HG03565 (cell line): Measurements from ENCODE around the gene UBE4B.

ENCODE experiments used
- ATAC-seq: cut with Tn5 transposase; IDR thresholded peaks from one replicate; pipeline ENCODE4 v1.9.1; 2021; ENCODE audit warnings: mild to moderate bottlenecking, moderate library complexity; ENCODE audit not compliant: unreplicated experiment

The UBE4B gene

DNA sequence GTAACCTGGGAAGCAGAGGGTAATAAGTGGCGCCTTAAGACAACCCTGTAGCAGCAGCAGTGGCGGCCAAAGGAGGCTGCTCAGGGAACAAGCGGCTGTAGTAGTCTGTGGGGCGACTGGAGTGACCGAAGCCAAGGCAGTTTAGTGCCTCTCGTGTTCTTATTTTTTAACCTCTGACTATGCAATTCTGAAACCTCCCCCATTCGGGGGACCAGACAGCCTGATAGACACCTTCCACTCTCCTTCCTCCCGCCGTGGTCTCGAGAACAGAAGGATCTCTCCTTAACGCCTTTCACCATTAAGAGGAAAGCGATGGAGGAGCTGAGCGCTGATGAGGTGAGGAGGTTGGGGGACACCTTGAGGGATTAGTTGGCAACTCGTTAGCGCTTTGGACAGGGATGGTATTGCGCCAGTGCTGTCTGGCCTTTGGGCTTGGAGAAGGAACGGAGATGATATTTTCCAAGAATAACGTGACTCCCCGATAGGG lies 644 bp downstream of the UBE4B start:
- no peak for ATAC-seq

DNA sequence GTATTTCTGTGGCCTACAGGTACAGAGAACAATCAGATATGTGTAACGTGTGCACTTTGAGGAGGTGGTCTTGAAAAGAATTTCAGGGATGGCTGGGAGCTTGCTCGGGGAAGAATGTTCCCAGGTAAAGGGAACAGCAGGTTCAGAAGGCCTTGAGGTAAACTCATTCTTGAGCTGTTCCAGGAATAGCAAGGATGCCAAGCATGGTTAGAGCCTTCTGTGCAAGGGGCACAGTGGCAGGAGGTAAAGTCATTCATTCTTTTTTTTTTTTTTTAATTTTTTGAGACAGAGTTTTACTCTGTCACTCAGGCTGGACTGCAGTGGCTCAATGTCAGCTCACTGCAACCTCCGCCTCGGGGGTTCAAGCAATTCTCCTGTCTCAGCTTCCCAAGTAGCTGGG lies 10.0 kb downstream of the UBE4B start:
- no peak for ATAC-seq

DNA sequence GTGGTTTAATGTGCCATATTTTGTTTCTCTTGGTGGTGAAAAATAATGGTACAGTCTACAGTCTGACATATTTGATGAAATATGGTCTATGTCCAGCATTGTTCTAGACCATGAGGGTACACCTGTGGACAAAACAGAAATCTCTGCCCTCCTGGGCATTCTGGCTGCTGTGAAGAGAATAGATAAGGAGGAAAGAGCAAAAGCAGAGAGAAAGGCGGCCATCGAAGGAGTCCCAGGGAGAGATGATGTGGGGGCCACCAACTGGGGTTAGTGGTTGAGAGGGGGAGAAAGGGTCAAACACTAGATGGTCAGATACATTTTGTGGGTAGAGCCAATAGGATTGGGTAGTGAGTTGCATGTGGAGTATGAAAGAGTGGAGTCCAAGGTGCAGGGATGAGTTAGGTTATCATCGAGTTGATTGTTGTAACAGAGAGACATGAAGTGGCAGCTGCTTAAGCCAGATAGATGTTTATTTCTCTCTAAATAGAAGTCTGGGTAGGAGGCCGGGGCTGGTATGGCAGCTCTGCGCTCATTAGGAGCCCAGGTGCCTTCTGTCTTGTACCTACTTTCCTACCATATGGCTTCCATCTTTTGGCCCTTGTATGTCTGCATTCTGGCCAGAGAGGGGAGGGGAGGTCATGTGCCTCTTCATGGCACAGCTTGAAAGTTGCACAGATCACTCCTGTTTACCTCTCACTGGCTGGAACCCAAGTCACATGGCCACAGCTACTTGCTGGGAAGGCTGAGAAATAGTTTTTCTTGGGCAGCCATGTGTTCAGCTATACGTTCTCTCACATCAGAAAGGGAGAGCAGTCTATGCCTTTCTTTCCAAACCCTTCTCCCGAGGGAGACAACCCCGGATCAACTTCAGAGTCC lies 13.0 kb downstream of the UBE4B start:
- no peak for ATAC-seq

DNA sequence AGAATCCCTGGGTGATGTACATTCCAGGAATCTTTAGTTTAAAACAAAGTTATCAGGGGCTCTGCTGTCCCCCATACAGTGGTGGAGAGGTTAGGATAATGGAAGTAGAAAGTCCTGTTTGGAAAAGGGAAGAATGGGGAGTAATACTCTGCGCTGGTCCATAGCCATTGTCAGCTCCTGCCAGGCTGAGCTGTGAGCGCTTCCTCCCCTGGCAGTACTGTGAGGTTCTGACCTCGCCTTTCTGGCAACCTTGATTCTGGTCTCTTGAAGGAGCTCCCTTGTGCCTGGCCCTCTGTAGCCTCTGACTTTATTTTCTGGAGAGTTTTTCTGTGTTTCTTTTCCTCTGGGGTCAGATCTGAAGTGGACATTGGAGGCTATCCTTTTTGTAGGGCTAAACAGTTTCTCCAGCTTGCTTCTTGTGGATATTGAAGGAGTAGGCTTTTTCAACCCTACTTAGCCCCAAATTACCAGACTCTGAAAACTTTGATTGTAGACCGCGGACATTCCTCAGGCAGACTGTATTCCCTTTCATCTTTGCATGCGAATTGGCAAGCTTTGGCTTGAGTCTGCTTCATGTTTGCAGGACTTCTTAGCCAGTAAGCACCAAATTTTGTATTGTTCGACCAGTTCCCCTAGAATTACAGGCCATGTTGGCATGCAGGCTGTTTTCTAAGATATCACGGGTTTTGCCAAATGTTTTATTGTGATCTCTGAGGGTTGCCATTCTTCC lies 13.8 kb downstream of the UBE4B start:
- no peak for ATAC-seq

DNA sequence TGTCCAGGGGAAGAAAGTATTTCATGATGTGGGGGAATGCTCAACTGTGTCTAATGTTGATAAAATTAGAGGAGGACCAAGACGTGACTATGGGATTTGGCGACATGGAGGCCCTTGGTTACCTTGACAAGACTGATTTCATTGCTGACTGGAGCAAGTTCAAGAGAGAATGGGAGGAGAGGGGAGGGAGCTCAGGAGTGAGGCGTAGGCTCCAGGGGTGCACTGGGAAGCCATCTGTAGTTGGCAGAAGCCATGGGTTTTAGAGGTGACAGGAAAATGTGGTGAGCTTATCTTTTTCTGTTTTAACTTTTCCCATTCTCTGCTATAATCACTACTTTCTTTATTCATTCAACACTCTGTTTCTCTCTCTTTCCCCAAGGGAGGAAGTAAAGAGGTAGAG lies 15.8 kb downstream of the UBE4B start:
- ATAC-seq = no peak

DNA sequence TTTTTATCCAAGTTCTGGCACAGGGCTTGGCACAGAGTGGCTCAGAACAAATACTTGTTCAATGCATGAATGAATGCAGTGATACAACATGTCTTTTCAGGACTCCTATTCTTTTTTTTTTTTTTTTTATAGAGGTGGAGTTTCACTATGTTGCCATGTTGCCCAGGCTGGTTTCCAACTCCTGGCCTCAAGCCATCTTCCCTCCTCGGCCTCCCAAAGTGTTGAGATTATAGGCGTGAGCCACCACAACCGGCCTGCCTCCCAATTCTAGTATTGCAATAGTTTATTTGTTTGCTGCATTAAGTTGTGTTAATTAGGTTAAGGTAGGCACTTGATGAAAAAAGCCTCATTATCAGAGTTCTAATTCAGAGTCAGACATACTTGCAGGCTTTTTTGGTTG lies 17.9 kb downstream of the UBE4B start:
- ATAC-seq = no peak

DNA sequence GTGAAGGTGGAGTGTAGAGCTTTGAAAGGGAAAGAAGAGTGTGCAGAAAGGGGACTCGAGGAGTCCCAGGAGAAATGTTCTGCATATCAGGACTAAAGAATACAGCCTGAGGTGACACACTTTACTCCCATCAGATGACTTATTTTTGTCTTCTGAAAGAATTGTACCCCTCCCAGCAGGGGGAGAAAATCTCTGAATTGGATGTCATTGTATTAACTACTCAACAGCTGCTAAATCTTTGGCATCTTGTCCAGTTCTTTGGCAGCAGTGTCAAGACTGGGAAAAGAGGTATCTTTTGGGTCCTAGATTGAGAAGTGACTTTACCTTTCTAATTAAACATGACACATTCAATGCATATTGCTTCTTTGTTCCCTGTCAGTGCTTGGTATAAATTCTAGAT lies 18.9 kb downstream of the UBE4B start:
- no peak for ATAC-seq

DNA sequence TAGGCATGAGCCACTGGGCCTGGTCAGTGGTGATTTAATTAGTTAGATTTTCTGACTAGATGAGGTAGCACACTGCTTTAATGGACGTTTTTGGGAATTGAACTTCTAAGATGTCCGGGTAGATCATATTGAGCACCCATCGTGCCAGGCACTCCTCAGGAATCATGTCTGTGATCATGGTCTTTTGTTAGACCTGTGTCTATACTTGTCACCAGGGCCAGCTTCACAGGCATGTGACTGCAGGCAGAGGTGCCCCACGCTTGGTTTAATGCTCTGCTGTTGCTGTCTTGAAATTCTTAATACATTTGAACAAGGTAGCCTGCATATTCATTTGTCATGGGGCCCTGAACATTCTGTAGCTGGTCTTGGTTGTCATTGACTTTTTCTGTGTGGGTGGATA lies 19.6 kb downstream of the UBE4B start:
- ATAC-seq = no peak

DNA sequence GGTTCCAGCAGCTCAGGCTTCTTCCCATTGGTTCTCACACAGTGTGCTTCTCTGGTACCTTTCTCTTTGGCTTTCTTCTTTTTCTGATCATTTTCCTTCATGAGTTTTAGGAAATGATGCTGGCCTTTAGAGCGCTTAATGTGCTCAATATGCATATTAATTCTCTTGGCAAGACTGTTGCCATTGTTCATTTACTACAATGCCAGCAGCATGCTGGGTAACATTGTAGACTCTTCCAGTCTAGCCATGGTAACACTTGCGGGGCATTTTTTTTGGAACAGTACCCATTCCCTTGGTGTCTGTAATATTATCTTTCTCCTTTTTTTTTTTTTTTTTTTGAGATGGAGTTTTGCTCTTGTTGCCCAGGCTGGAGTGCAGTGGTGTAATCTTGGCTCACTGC lies 21.7 kb downstream of the UBE4B start:
- ATAC-seq = no peak

DNA sequence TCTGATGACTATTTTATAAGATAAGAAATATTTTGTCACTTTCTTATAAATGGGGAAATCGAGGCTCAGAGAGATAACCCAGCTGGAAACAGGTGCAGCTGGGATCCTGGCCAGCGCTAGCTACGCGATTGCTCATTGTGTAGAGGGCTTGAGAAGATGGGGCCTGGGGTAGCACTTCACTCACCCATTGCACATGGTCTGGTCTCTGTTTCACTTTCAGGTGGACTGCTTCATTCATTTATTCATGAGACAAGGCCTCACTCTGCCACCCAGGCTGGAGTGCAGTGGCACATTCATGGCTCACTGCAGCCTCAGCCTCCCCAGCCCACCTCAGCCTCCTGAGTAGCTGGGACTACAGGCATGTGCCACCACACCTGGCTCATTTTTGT lies 23.8 kb downstream of the UBE4B start:
- no peak for ATAC-seq

DNA sequence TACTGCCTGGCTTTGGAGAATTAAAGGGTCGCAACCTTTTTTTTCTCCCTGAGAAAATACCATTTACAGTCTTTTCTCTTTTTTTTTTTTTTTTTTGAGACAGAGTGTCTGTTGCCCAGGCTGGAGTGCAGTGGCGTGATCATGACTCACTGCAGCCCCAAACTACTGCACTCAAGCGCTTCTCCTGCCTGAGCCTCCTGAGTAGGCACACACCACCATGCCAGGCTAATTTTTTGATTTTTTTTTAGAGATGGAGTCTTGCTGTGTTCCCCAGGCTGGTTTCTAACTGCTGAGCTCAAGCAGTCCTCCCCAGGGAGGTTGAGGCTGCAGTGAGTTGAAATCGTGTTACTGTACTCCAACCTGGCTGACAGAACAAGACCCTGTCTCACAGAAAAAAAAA lies 24.6 kb downstream of the UBE4B start:
- no peak for ATAC-seq

DNA sequence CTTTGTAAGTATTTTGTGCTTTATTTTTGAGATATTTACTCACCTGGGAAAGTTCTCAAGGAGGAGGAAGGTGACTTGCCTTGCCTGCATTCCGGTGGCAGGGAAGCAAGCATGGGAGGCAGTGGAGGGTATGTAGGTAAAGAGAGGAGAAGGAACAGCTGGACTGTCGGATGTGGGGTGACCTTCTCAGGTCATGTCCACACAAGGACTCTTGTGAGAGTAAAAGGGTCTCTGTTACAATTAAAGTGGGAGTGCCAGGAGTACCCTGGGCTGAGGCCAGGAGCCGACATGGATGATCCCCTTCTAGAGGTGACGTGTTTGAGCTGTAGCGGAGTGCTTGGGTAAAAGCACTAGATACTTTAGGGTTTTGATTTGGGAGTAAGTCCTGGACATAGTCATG lies 25.0 kb downstream of the UBE4B start:
- no peak for ATAC-seq

DNA sequence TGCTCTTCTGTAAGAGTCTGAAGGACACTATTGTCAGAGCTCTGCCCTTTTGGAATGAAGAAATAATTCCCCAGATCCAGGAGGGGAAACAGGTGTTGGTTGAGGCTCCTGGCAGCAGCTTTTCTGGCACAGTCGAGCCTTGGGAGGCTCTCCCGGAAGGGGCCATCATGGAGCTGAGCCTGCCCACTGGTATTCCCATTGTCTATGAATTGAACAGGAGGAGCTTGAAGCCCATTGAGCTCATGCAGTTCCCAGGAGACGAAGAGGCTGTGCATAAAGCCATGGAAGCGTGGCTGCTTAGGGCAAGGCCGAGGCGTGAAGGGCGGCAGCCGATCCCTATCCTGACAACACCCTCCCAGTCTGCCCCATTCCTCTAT lies 26.6 kb downstream of the UBE4B start:
- no peak for ATAC-seq

DNA sequence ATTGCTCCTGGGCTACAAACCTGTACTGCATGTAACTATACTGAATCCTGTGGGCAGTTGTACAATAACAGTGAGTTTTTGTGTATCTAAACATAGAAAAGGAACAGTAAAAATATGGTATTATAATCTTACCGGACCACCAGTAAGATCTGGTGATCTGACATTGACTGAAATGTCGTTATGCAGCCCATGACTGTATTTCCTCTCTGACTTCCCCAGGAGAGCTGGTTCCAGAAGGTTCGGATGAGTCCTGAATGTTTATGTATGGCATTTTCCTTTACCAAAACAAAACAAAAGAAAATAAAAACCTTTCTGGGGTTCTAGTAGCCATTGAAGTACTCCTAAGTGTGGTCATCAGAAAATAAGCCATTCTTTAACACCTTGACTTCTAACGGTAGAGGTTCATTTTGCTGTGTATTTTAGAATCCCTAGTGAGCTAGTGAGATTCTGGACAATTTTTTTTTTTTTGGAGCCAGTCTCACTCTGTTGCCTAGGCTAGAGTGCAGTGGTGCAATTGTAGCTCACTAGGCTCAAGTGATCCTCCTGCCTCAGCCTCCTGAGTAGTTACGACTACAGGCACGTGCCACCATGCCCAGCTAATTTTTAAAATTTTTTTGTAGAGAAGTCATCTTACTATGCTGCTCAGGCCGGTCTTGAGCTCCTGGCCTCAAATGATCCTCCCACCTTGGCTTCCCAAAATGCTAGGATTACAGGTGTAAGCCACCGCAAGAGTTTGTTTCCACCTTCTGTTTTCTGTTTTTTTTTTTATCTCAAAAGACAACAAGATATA lies 27.7 kb downstream of the UBE4B start:
- no peak for ATAC-seq

DNA sequence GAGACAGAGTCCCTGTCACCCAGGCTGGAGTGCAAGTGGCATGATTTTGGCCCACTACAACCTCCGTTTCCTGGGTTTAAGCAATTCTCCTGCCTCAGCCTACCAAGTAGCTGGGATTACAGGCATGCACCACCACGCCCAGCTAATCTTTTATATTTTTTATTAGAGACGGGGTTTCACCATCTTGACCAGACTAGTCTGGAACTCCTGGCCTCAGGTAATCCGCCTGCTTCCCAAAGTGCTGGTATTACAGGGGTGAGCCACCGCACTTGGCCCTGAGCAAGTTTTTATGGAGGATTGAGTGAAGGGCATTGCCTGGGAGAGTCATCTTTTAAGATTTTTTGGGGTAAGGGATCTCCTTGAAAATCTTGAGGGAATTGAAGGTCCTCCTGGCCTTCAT lies 28.5 kb downstream of the UBE4B start:
- ATAC-seq = no peak

DNA sequence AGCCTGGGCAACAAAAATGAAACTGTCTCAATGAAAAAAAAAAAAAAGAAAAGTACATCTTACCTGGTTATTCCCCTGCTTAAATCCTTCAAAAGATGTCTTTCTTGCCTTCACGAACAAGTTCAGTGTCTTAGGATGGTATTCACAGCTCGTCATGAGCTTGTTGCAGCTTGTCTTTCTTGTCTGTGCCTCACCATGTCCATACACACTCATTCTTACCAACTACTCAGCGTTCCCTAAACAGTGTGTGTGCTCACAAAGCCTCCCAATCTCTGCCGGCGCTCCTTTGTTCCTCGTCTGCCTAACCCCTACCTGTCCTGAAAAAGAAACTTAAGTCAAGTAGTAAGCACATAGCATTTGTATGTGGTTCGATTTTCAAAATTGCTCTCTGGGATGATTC lies 31.1 kb downstream of the UBE4B start:
- ATAC-seq = no peak

DNA sequence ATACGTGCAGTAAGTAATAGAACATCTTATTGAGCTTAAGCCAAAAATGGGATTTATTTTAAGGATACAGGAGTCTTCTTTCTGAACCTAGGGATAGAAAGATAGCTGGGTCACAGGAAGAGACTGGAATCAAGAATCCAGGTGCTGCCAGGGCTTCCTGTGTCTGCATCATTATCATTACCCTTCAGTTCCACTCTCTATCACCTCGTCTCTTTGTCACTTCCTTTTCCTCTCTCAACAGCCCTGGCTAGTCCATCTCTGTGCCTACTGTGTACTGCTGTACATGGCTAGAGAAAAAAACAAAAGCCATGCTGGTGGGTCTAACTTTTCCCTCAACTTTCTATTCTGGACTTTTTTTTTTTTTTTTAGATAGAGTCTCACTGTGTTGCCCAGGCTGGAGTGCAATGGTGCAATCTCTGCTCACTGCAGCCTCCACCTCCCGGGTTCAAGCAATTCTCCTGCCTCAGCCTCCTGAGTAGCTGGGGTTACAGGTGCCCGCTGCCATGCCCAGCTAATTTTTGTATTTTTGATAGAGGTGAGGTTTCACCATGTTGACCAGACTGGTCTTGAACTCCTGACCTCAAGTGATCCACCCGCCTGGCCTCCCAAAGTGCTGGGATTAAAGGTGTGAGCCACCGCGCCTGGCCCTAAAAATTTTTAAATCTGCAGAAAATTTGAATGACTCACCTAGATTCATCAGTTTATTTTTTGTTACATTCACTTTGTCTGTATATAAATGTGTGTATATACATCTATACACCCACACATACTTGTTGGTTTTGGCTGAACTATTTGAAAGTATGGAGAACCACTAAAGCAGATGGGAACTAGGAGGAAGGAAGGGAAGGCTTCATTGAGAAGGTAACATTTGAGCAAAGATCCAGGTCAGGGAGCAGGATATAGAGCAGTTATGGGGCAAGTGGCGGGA lies 31.9 kb downstream of the UBE4B start:
- ATAC-seq = no peak

DNA sequence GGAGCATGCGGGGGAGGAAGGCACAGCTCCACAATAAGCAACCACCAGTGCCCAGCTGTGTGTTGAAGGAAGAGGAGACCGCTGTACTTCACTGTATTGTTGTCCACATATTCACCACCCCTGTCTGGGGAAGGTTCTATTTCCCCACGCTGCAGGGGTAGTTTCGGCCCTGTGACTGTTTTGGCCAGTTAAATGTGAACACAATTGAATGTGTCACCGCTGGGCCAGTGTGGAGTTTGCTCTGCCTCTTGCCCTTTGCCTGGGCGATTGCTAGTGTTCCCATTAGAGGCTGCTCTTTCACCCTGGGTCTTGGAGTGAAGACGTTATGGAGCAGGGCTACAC lies 32.6 kb downstream of the UBE4B start:
- no peak for ATAC-seq

DNA sequence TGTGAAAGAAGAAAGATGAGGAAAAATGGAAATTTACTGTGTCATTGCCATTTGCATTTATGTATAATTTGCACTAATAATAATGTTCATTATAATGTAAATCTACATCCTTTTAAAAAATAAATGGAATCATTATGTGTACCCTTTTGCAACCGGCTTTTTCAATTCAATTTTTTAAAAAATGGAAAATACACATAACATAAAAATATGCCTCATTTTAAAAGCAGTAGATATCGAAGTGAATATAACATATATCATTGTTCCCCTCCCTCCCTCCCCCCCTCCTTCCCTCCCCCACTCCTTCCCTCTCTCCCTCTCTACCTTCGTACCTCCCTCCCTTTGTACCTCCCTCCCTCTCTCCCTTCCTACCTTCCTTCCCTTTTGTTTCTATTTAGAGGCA lies 33.0 kb downstream of the UBE4B start:
- no peak for ATAC-seq

DNA sequence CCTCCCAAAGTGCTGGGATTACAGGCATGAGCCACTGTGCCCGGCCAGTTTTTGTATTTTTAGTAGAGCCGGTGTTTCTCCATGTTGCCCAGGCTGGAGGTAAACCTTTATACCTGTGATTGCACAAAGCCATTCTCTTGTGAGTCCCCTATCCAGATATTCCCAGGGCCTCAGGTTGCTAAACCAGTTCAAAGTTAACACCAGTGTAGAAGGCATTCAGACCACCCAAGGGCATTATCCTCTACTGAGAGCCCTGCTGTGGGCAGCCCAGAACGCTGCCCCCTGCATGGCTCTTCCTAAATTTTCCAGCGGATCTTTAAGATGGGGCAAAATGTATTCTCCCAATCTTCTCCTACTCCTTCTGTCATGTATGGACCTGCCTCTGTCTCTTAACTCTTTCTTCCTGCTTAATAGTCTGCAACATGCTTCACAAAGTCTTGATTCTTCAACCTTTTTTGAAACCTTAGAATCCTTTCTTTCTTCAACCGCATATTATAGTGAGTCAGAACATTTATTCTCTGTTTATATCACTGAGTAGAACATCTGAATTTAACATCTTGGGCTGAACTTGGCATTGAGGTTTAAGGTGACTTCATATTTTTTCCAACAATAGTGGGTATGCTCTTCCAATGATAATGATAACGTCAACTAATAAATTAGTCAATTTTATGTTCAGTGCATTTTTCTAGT lies 36.0 kb downstream of the UBE4B start:
- ATAC-seq = no peak
